Keratinocyte (primary cell): ENCODE data around the gene KIF13A. TPM values are rescaled to one million over a fixed set of nuclear protein-coding genes. Genes with fewer than 3 reads are reported as not detected.

Experiments used
- DNase-seq: peaks from one replicate; pipeline ENCODE4 v3.0.0-alpha.2; 2011; ENCODE audit warnings: low read depth, missing footprints, low spot score
- FAIRE-seq: peaks from 2 replicates; lab custom pipeline; 2011; peaks lifted over from hg19 to GRCh38; lab: Jason Lieb, UNC
- H2AFZ ChIP-seq: 2 replicates; pipeline ENCODE4 v1.6.0; 2012; ENCODE audit warnings: low read length, control low read depth, inconsistent platforms; ENCODE audit not compliant: control insufficient read depth
- H3K27ac ChIP-seq: 2 replicates; pipeline ENCODE4 v1.5.1; 2011; ENCODE audit warnings: low read length; ENCODE audit not compliant: control insufficient read depth, insufficient read depth
- H3K27me3 ChIP-seq: 3 replicates; pipeline ENCODE4 v1.6.0; 2011; ENCODE audit warnings: low read length; ENCODE audit not compliant: control insufficient read depth, insufficient read depth; ENCODE audit errors: extremely low read depth
- H3K36me3 ChIP-seq, 2 experiments: 2 replicates in 1 of 2; 3 replicates in 1 of 2; pipeline ENCODE4 v1.5.1; 2011; ENCODE audit warnings: low read length in 2 of 2, mild to moderate bottlenecking in 1 of 2; ENCODE audit not compliant: control insufficient read depth in 2 of 2, insufficient read depth in 2 of 2; ENCODE audit errors: extremely low read depth in 1 of 2
- H3K4me1 ChIP-seq: 3 replicates; pipeline ENCODE4 v1.5.1; 2011; ENCODE audit warnings: low read length; ENCODE audit not compliant: control insufficient read depth, insufficient read depth; ENCODE audit errors: extremely low read depth
- H3K4me2 ChIP-seq: 3 replicates; pipeline ENCODE4 v1.6.0; 2011; ENCODE audit warnings: low read depth, low read length; ENCODE audit not compliant: control insufficient read depth, insufficient read depth; ENCODE audit errors: extremely low read depth
- H3K4me3 ChIP-seq, 3 experiments: fragments of 200-600 bp in 1 of 3; sonication (generic) in 1 of 3; 2 replicates in 2 of 3; 3 replicates in 1 of 3; pipeline ENCODE4 v1.5.1; 2011 to 2016; ENCODE audit warnings: low read length in 3 of 3, mild to moderate bottlenecking in 3 of 3, control low read depth in 2 of 3, inconsistent platforms in 1 of 3, low read depth in 1 of 3, mixed read lengths in 1 of 3, mixed run types in 1 of 3, moderate library complexity in 1 of 3; ENCODE audit not compliant: control insufficient read depth in 2 of 3, insufficient read depth in 2 of 3; ENCODE audit errors: extremely low read depth in 1 of 3
- H3K79me2 ChIP-seq: 2 replicates; pipeline ENCODE4 v1.6.0; 2012; ENCODE audit warnings: low read length; ENCODE audit not compliant: control insufficient read depth, insufficient read depth
- H3K9ac ChIP-seq: 3 replicates; pipeline ENCODE4 v1.6.0; 2011; ENCODE audit warnings: low read length; ENCODE audit not compliant: control insufficient read depth, insufficient read depth; ENCODE audit errors: extremely low read depth
- H3K9me1 ChIP-seq: 3 replicates; pipeline ENCODE4 v1.6.0; 2011; ENCODE audit warnings: low read length; ENCODE audit not compliant: control insufficient read depth, insufficient read depth; ENCODE audit errors: extremely low read depth
- H3K9me3 ChIP-seq: 2 replicates; pipeline ENCODE4 v1.5.1; 2012; ENCODE audit warnings: low read depth, low read length; ENCODE audit not compliant: control insufficient read depth
- H4K20me1 ChIP-seq: 3 replicates; pipeline ENCODE4 v1.6.0; 2011; ENCODE audit warnings: low read length; ENCODE audit not compliant: control insufficient read depth, insufficient read depth; ENCODE audit errors: extremely low read depth
- EZH2 ChIP-seq: IDR thresholded peaks from one replicate; pipeline ENCODE4 v1.6.1; 2012; ENCODE audit warnings: inconsistent platforms, mild to moderate bottlenecking, low read length, moderate library complexity
- dilution Hi-C: fragments of 300-500 bp; cut with MboI; formaldehyde crosslinking; loops from one replicate; pipeline ENCODE4 v1.7.0; 2020; ENCODE audit warnings: low sequenced_read_pairs; ENCODE audit not compliant: extremely low pct_ligation_motif_present
- polyA plus RNA-seq, 5 experiments: library from polyadenylated mRNA; depleted of rRNA in 3 of 5; stranded (reverse) in 3 of 5; stranded (forward) in 1 of 5; unstranded in 1 of 5; fragments of >200 nt; gene quantifications; 1 replicate in 1 of 5; 2 replicates in 3 of 5; 3 replicates in 1 of 5; pipeline versions ENCODE4 v1.2.1 to v1.2.3, GENCODE V29; 2011 to 2012; ENCODE audit warnings: missing spikeins in 2 of 5, low read depth in 1 of 5, low replicate concordance in 1 of 5
- TF ChIP-seq, protein P1 (sequence below), 3 experiments: IDR thresholded peaks in 1 of 3; conservative IDR thresholded peaks in 1 of 3; optimal IDR thresholded peaks in 1 of 3; 2 replicates in 2 of 3; 3 replicates in 1 of 3; pipeline versions ENCODE3 to v1.5.1; 2011; ENCODE audit warnings: low read length in 3 of 3, mild to moderate bottlenecking in 3 of 3, moderate library complexity in 2 of 3, control low read depth in 1 of 3, inconsistent platforms in 1 of 3; ENCODE audit not compliant: insufficient read depth in 2 of 3; ENCODE audit errors: extremely low read depth in 1 of 3

The KIF13A gene
- polyA plus RNA-seq, 1 donor (not counting 4 experiments of a cell fraction or from before 2014, with no cell fraction given), result 96.2 TPM

DNA sequence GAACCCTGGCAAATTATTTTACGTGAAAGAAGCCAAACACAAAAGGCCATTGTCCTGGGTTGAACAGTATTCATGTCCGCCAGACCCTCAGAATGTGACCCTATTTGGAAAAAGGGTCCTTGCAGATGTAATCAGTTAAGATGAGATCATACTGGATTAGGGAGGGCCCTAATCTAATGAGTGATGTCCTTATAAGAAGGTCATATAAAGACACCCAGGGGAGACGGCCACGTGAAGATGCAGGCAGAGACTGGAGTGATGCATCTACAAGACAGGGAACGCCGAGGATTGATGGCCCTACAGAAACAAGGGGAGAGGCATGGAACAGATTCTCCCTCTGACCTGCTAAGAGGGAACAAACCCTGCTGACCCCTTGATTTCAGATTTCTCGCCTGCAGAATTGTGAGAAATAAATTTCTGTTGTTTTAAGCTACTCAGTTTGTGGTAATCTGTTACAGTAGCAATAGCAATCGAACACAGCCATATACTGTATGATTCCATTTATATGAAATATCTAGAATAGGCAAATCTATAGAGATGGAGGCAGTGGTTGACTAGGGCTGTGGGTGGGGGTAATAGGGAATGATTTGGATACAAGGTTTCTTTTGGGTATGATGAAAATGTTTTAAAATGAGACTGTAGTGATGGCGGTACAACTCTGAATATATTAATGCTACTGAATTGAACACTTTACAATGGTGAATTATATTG, 147.8 kb downstream of the KIF13A start:
- peaks cover 20 to 28% of the 10 kb centered on the region in 2 experiments for H3K36me3 ChIP-seq
- H3K27ac ChIP-seq, result no peak overlapping the region
- dilution Hi-C loops, result no loop called here
- no peak overlapping the region for H3K4me2 ChIP-seq
- TF ChIP-seq EZH2, result no peak
- TF ChIP-seq, protein P1, sequence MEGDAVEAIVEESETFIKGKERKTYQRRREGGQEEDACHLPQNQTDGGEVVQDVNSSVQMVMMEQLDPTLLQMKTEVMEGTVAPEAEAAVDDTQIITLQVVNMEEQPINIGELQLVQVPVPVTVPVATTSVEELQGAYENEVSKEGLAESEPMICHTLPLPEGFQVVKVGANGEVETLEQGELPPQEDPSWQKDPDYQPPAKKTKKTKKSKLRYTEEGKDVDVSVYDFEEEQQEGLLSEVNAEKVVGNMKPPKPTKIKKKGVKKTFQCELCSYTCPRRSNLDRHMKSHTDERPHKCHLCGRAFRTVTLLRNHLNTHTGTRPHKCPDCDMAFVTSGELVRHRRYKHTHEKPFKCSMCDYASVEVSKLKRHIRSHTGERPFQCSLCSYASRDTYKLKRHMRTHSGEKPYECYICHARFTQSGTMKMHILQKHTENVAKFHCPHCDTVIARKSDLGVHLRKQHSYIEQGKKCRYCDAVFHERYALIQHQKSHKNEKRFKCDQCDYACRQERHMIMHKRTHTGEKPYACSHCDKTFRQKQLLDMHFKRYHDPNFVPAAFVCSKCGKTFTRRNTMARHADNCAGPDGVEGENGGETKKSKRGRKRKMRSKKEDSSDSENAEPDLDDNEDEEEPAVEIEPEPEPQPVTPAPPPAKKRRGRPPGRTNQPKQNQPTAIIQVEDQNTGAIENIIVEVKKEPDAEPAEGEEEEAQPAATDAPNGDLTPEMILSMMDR (optimal IDR thresholded peaks at IDR 0.05 in 1 of 3, IDR thresholded peaks at IDR 0.05 in 1 of 3, conservative IDR thresholded peaks at IDR 0.05 in 1 of 3; ENCODE audit: extremely low read depth in 1 of 3, insufficient read depth in 2 of 3, low read length in 3 of 3), result no peak
- H2AFZ ChIP-seq, result no peak overlapping the region
- no peaks in the 10 kb centered on the region for H3K9me3 ChIP-seq
- H3K9me1 ChIP-seq, result no peaks in the 10 kb centered on the region
- H3K9ac ChIP-seq, result no peak overlapping the region
- H3K4me3 ChIP-seq, result no peak overlapping the region
- DNase-seq, result no peak
- no peaks in the 10 kb centered on the region for H3K79me2 ChIP-seq
- H4K20me1 ChIP-seq, result no peaks in the 10 kb centered on the region
- no peak for FAIRE-seq
- H3K4me1 ChIP-seq, result no peaks in the 10 kb centered on the region
- H3K27me3 ChIP-seq, result no peaks in the 10 kb centered on the region

- Histone ChIP-seq H3K27me3 (no peaks in the 10 kb centered on the region), H3K4me2 (no peak overlapping the region), H3K27ac (no peak overlapping the region), H3K79me2 (no peaks in the 10 kb centered on the region), H3K4me1 (no peaks in the 10 kb centered on the region), H3K4me3 (no peak overlapping the region), H3K36me3 (peaks cover 21 to 25% of the 10 kb centered on the region in 2 experiments), H2AFZ (no peak overlapping the region), H3K9me1 (no peaks in the 10 kb centered on the region), H4K20me1 (no peaks in the 10 kb centered on the region), H3K9me3 (no peaks in the 10 kb centered on the region), H3K9ac (no peak overlapping the region)
- FAIRE-seq, result no peak
- dilution Hi-C loops, result no loop called here
- no peak for DNase-seq
- TF ChIP-seq EZH2, result no peak
- TF ChIP-seq, protein P1 (optimal IDR thresholded peaks at IDR 0.05 in 1 of 3, IDR thresholded peaks at IDR 0.05 in 1 of 3, conservative IDR thresholded peaks at IDR 0.05 in 1 of 3; ENCODE audit: extremely low read depth in 1 of 3, insufficient read depth in 2 of 3, low read length in 3 of 3), result no peak
Measured at GRCh38 chr6:17836293-17836692, 151.1 kb downstream of the KIF13A start.
